Kidney epithelial cell (primary cell): ENCODE measurements around the gene MXD1. TPM values are rescaled to one million over a fixed set of nuclear protein-coding genes. Genes with fewer than 3 reads are reported as not detected.

Source experiments
- DNase-seq: peaks from one replicate; pipeline ENCODE4 v3.0.0-alpha.2; 2010; ENCODE audit warnings: low read depth
- H3K27me3 ChIP-seq: 2 replicates; pipeline ENCODE4 v1.6.0; 2011; ENCODE audit warnings: low read length; ENCODE audit not compliant: control insufficient read depth, insufficient read depth
- H3K36me3 ChIP-seq: 2 replicates; pipeline ENCODE4 v1.5.1; 2011; ENCODE audit warnings: low read length; ENCODE audit not compliant: control insufficient read depth, insufficient read depth
- H3K4me3 ChIP-seq: 2 replicates; pipeline ENCODE4 v1.5.1; 2011; ENCODE audit warnings: low read depth, mild to moderate bottlenecking, control low read depth, low read length
- CTCF ChIP-seq: IDR thresholded peaks from 2 replicates; pipeline ENCODE4 v1.5.1; 2011; ENCODE audit warnings: mild to moderate bottlenecking, moderate library complexity, low read length, control low read depth, inconsistent platforms; ENCODE audit not compliant: insufficient read depth, poor library complexity, severe bottlenecking
- total RNA-seq: library from RNA; depleted of rRNA; stranded (reverse); fragments of >200 nt; gene quantifications from 2 replicates; pipeline ENCODE4 v1.2.3, GENCODE V29; 2015

Gene MXD1
- total RNA-seq, 1 donor from 2014 or later = 14.4 TPM

- no peak for DNase-seq
- TF ChIP-seq CTCF = no peak
- no peak overlapping the region for H3K4me3 ChIP-seq
- no peaks in the 10 kb centered on the region for H3K27me3 ChIP-seq
- H3K36me3 ChIP-seq = no peaks in the 10 kb centered on the region
Measured at GRCh38 chr2:69975853-69976462, 61.0 kb downstream of the MXD1 start.

GRCh38 chr2:69977186-69977585 lies 62.3 kb downstream of the MXD1 start:
- DNase-seq = no peak
- no peaks in the 10 kb centered on the region for H3K36me3 ChIP-seq
- H3K4me3 ChIP-seq = no peak overlapping the region
- no peaks in the 10 kb centered on the region for H3K27me3 ChIP-seq
- no peak for TF ChIP-seq CTCF

GRCh38 chr2:69977906-69978482 lies 63.1 kb downstream of the MXD1 start:
- H3K27me3 ChIP-seq = no peaks in the 10 kb centered on the region
- no peak overlapping the region for H3K4me3 ChIP-seq
- TF ChIP-seq CTCF = no peak
- DNase-seq = no peak
- no peaks in the 10 kb centered on the region for H3K36me3 ChIP-seq

GRCh38 chr2:69979902-69980807 lies 65.2 kb downstream of the MXD1 start:
- TF ChIP-seq CTCF = no peak
- H3K27me3 ChIP-seq = no peaks in the 10 kb centered on the region
- DNase-seq = no peak
- no peaks in the 10 kb centered on the region for H3K36me3 ChIP-seq
- no peak overlapping the region for H3K4me3 ChIP-seq

- TF ChIP-seq CTCF = no peak
- no peak overlapping the region for H3K4me3 ChIP-seq
- no peaks in the 10 kb centered on the region for H3K27me3 ChIP-seq
- no peaks in the 10 kb centered on the region for H3K36me3 ChIP-seq
- DNase-seq = no peak
Measured at GRCh38 chr2:69983392-69983966, 68.6 kb downstream of the MXD1 start.
